ENCODE measurements around the gene TRPV3.

TRPV3 gene

DNA sequence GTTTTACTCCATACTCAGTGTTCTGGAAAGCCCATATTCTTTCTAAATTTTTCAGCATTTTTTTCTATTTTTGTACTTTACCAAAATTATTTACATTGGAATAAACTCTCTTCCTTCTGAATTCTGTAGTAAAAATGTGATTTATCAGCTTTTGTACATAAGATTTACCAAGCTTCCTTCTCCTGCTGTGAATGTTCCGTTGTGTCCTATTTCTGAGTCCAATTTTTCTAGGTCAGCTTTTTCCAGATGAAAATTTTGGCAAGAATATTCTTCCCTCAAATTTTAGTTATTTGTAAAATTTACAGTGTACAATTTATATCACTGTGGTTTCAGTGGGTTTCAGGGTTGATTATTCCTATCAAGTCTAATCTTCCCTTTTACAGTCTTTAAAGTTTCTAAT is 54.3 kb downstream of the TRPV3 start:
- no peak overlapping the region for H3K27ac ChIP-seq
- H3K36me3 ChIP-seq (ENCODE audit: insufficient read depth, low read length): no peaks in the 10 kb centered on the region
- no peak for TF ChIP-seq EZH2 (IDR thresholded peaks at IDR 0.05)
- TF ChIP-seq POLR2AphosphoS5 (IDR thresholded peaks at IDR 0.05; ENCODE audit: borderline replicate concordance, low read depth, low read length): no peak
- no peak for TF ChIP-seq FOXP2 (optimal IDR thresholded peaks at IDR 0.05; ENCODE audit: control extremely low read depth, extremely low read length, insufficient read depth)
- no peak overlapping the region for H3K4me3 ChIP-seq
- H3K9me3 ChIP-seq (ENCODE audit: low read depth, low read length): no peaks in the 10 kb centered on the region
- H3K9ac ChIP-seq (ENCODE audit: insufficient read length): no peak overlapping the region
- DNase-seq (ENCODE audit: low read depth, low spot score): no peak

DNA sequence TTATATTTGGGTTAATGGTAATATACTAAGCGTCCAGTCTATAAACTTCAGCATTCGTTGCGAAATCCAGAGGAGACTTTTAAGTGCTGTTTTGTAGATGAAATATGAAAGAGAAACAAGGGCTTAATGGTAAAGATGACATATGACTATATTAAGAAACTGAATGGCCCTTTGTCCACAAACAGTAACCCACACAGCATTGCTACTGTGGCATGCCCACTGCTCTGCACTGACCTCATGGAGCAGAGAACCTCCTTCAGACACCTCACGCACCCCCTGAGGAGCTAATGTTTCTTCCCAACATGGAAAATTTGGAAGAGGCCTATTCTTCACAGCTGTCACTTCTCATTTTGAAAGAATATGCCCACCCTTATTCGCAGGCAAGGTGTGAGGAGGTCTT is 55.1 kb downstream of the TRPV3 start:
- Histone ChIP-seq H3K4me3 (no peak overlapping the region), H3K27ac (no peak overlapping the region), H3K9ac (ENCODE audit: insufficient read length) (no peak overlapping the region), H3K36me3 (ENCODE audit: insufficient read depth, low read length) (no peaks in the 10 kb centered on the region), H3K9me3 (ENCODE audit: low read depth, low read length) (no peaks in the 10 kb centered on the region)
- DNase-seq (ENCODE audit: low read depth, low spot score): no peak
- TF ChIP-seq POLR2AphosphoS5 (IDR thresholded peaks at IDR 0.05; ENCODE audit: borderline replicate concordance, low read depth, low read length): no peak

DNA sequence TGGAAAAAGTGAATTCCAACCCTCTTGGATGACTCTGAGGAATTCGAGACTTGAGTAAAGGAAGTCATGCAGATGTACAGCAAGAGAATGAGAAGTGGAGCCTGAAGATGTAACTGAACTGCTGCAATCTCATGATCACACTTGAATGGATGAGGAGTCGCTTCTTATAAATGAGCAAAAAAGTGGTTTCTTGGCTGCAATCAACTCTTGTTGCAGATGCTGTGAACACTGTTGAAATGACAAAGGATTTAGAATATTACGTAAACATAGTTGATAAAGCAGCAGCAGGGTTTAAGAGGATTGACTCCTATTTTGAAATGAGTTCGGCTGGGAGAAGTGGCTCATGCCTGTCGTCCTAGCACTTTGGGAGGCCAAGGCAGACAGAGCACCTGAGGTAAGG is 56.3 kb downstream of the TRPV3 start:
- Histone ChIP-seq H3K36me3 (ENCODE audit: insufficient read depth, low read length) (no peaks in the 10 kb centered on the region), H3K4me3 (no peak overlapping the region), H3K9ac (ENCODE audit: insufficient read length) (no peak overlapping the region), H3K27ac (no peak overlapping the region), H3K9me3 (ENCODE audit: low read depth, low read length) (no peaks in the 10 kb centered on the region)
- TF ChIP-seq FOXP2 (optimal IDR thresholded peaks at IDR 0.05; ENCODE audit: control extremely low read depth, extremely low read length, insufficient read depth): no peak
- TF ChIP-seq EZH2 (IDR thresholded peaks at IDR 0.05): no peak
- no peak for TF ChIP-seq POLR2AphosphoS5 (IDR thresholded peaks at IDR 0.05; ENCODE audit: borderline replicate concordance, low read depth, low read length)
- DNase-seq (ENCODE audit: low read depth, low spot score): no peak

DNA sequence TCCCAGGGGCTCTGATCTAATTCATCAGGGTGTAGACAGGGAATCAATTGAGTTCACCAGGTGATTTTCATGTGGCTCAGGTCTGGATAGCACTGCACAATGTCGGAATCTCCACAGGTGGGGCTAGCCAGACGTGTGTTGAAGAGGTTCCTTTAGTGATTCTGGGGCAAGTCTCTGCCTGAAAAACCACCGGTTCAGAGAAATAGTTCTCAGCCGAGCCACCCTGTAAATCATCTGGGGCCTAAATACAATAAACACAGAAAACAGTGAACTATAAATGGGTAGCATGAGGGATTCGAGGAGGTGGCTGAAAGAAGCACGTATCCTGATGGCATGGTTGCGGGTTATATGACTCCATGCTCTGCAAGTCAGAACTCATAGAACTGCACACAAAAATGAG is 60.5 kb downstream of the TRPV3 start:
- no peak for TF ChIP-seq FOXP2 (optimal IDR thresholded peaks at IDR 0.05; ENCODE audit: control extremely low read depth, extremely low read length, insufficient read depth)
- no peak for TF ChIP-seq POLR2AphosphoS5 (IDR thresholded peaks at IDR 0.05; ENCODE audit: borderline replicate concordance, low read depth, low read length)
- no peak for TF ChIP-seq EZH2 (IDR thresholded peaks at IDR 0.05)
- H3K27ac ChIP-seq: no peak overlapping the region

DNA sequence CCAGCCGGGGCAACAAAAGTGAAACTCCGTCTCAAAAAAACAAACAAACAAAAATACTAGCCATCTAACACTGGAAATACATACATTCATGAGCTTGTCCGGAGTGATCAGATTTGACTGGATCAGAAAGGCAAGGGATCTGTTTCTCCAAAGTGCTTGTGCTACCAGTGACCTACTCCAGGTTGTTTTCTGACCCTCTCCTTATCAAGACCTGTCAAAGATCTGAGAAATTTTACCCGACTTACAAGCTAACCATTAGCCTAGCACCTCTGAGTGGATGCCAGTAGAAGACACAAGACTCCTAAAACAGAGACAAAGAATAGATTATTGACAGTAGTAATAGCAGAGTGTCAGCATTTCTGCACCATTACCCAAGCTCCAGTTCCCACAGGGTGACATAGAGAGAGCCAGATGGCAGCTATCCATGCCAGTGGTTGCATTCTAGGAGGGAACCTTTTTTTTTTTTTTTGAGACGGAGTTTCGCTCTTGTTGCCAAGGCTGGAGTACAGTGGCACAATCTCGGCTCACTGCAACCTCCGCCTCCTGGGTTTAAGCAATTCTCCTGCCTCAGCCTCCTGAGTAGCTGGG is 72.0 kb downstream of the TRPV3 start:
- no peaks in the 10 kb centered on the region for H3K36me3 ChIP-seq (ENCODE audit: insufficient read depth, low read length)
- H3K27ac ChIP-seq: no peak overlapping the region
- no peak overlapping the region for H3K4me3 ChIP-seq
- H3K9me3 ChIP-seq (ENCODE audit: low read depth, low read length): no peaks in the 10 kb centered on the region
- TF ChIP-seq EZH2 (IDR thresholded peaks at IDR 0.05): no peak
- no peak for TF ChIP-seq POLR2AphosphoS5 (IDR thresholded peaks at IDR 0.05; ENCODE audit: borderline replicate concordance, low read depth, low read length)
- TF ChIP-seq FOXP2 (optimal IDR thresholded peaks at IDR 0.05; ENCODE audit: control extremely low read depth, extremely low read length, insufficient read depth): no peak
- no peak for DNase-seq (ENCODE audit: low read depth, low spot score)
- no peak overlapping the region for H3K9ac ChIP-seq (ENCODE audit: insufficient read length)

More for the DNA sequence above, 60.5 kb downstream of the TRPV3 start:
- H3K9ac ChIP-seq (ENCODE audit: insufficient read length): no peak overlapping the region
- H3K36me3 ChIP-seq (ENCODE audit: insufficient read depth, low read length): no peaks in the 10 kb centered on the region
- no peak for DNase-seq (ENCODE audit: low read depth, low spot score)
- no peaks in the 10 kb centered on the region for H3K9me3 ChIP-seq (ENCODE audit: low read depth, low read length)
- H3K4me3 ChIP-seq: no peak overlapping the region

DNA sequence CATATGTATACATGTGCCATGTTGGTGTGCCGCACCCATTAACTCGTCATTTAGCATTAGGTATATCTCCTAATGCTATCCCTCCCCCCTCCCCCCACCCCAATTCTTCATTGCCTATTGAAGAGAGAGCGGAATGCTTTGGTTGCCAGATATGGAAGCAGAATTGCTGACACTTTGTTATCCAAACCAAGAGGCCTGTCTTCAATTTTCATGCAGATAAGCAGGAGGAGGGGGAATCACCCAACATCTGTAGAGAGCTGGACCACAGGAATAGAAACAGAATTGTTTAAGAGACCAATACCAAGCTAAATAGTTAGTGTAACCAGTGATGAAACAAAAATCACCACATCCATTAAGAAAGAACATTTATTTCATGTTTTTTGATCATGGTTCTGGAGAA is 74.8 kb downstream of the TRPV3 start:
- Histone ChIP-seq H3K36me3 (ENCODE audit: insufficient read depth, low read length) (no peaks in the 10 kb centered on the region), H3K9ac (ENCODE audit: insufficient read length) (no peak overlapping the region), H3K9me3 (ENCODE audit: low read depth, low read length) (no peaks in the 10 kb centered on the region), H3K4me3 (no peak overlapping the region), H3K27ac (no peak overlapping the region)
- no peak for DNase-seq (ENCODE audit: low read depth, low spot score)
- TF ChIP-seq POLR2AphosphoS5 (IDR thresholded peaks at IDR 0.05; ENCODE audit: borderline replicate concordance, low read depth, low read length) (no peak), FOXP2 (optimal IDR thresholded peaks at IDR 0.05; ENCODE audit: control extremely low read depth, extremely low read length, insufficient read depth) (no peak), EZH2 (IDR thresholded peaks at IDR 0.05) (no peak)

DNA sequence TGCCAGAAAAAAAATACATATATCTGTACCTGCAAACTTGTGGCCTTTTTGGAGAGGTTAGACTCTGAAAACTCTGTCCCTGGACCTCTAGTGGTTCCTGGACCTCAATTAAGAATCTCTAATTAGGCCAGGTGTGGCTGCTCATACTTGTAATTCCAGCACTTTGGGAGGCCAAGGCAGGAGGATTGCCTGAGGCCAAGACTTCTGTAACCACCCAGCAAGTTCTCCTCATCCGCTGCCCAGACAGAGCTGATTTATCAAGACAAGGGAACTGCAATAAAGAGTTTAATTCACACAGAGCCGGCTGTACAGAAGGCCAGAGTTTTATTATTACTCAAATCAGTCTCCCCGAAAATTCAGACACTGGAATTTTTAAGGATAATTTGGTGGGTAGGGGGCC is 77.6 kb downstream of the TRPV3 start:
- Histone ChIP-seq H3K9me3 (ENCODE audit: low read depth, low read length) (no peaks in the 10 kb centered on the region), H3K9ac (ENCODE audit: insufficient read length) (no peak overlapping the region), H3K36me3 (ENCODE audit: insufficient read depth, low read length) (no peaks in the 10 kb centered on the region), H3K4me3 (no peak overlapping the region), H3K27ac (no peak overlapping the region)
- no peak for TF ChIP-seq EZH2 (IDR thresholded peaks at IDR 0.05)
- no peak for TF ChIP-seq FOXP2 (optimal IDR thresholded peaks at IDR 0.05; ENCODE audit: control extremely low read depth, extremely low read length, insufficient read depth)
- TF ChIP-seq POLR2AphosphoS5 (IDR thresholded peaks at IDR 0.05; ENCODE audit: borderline replicate concordance, low read depth, low read length): no peak
- DNase-seq (ENCODE audit: low read depth, low spot score): no peak

DNA sequence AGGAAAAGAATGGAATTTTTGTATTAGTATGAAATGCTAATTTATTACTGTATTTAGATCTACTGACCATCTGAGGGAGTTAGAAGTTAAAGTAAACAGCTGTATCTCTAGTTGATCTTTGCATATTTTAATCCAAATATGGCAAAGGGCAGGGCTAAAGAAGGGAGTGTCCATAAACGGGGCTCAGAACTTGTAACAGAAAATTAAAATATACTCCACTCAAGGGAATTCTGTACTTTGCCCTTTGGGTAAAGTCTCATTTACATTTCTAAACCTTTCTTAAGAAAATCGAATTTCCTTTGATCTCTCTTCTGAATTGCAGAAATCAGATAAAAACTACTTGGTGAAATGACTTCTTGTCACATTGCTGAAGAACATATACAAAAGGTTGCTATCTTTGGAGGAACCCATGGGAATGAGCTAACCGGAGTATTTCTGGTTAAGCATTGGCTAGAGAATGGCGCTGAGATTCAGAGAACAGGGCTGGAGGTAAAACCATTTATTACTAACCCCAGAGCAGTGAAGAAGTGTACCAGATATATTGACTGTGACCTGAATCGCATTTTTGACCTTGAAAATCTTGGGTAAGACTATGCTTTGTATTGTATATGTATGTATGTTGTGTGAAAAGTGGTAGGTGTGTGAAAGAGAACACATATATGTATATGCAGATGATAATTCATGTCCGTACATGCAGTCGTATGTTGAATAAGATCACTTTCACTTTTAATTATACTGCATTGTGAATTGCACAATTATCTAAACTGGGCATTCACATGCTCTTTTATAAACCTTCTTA is 81.6 kb downstream of the TRPV3 start, which contains the start of gene ASPA:
ASPA (plus strand) TSS at position 186 of the 799 bp plus-strand sequence; CDS start at position 349, 163 bp downstream.
- Histone ChIP-seq H3K9me3 (ENCODE audit: low read depth, low read length) (no peaks in the 10 kb centered on the region), H3K27ac (peak within 1 kb of the TSS; percentile 67), H3K4me3 (peak within 1 kb of the TSS; percentile 66), H3K9ac (ENCODE audit: insufficient read length) (peak within 1 kb of the TSS; percentile 8), H3K36me3 (ENCODE audit: insufficient read depth, low read length) (no peaks in the 10 kb centered on the region)
- DNase-seq (ENCODE audit: low read depth, low spot score): no peak
- no peak for TF ChIP-seq POLR2AphosphoS5 (IDR thresholded peaks at IDR 0.05; ENCODE audit: borderline replicate concordance, low read depth, low read length)
- TF ChIP-seq EZH2 (IDR thresholded peaks at IDR 0.05): no peak
- TF ChIP-seq FOXP2 (optimal IDR thresholded peaks at IDR 0.05; ENCODE audit: control extremely low read depth, extremely low read length, insufficient read depth): no peak

Data from SK-N-MC (cell line).